HG03025 (cell line): ENCODE data around the gene VLDLR.

Experiments
- ATAC-seq: cut with Tn5 transposase; IDR thresholded peaks from one replicate; pipeline ENCODE4 v1.9.1; 2021; ENCODE audit warnings: mild to moderate bottlenecking, moderate library complexity; ENCODE audit not compliant: unreplicated experiment, low FRiP score

Gene VLDLR

GRCh38 chr9:2662496-2662895, 40.9 kb downstream of the VLDLR start:
- no peak for ATAC-seq

DNA sequence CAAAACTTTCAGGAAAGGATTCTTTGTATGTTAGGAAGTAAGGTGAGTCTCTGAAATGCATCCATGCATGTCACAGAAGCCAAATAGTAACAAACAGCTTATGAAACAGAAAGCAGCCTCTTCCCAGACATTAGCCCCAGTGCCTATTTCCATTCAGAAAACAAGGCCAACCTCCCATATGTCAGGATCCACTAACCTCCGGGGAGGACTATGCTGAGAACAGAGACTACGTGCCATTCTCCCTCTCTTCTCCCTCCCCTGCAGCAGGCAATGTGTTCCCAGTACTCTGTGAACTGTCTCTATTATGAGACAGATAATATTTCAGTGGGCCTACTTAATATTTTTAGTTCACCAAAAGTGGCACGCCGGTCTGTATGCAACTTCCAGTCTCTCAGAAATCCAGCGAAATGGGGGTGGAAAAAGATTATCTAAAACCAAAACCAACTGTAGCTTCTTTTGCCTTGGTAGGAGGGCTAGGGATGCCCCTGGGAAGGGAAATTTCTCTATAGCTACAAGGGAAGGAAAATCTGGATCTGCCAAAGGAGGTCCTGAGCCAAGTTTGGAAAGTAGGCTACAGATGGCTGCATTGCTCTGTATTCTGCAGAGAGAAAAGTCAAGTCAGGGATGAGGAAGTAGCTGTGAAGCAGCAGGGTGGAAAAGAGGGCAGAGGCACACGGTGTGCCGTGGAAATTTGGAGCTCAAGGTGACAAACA, 42.0 kb downstream of the VLDLR start:
- no peak for ATAC-seq

DNA sequence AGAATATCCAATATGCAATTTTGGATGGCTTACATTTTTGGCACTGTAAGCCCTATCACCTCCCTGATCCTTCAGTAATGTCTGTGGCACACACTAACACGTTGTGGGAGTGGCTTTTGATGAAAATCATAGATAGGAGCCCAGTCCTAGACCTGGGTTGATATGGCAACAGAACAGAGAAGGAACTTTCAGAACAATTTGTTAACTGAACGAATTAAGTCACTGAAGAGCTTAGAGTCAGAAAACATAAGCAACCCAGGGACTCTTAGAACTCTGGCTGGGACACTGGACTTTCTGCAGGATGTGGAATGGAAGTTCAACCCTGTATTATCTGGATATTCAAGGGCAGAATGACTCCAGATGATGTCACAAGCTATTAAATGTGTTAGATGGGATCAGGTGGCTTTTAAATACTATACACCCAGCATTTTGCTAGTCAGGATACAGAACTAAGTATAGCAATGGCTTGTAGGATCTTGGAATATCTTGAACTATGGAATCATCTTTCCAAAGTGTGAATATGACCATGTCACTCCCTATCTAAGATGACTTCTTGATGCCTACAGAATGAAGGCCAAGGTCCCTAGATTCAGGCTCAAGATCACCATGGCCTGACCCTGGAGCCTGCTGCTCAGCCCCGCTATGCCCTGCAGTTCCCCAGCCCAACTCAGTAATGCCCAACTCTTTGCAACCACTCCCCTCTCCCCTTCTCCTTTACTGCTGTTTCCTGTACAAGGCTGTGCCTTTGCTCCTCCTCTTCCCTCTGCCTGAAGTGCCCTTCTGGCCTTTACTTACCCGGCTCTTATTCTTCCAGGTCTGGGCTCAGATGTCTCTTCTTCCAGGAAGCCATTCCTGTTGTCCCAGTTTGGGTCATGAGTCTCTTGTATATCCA, 42.8 kb downstream of the VLDLR start:
- ATAC-seq, result no peak

DNA sequence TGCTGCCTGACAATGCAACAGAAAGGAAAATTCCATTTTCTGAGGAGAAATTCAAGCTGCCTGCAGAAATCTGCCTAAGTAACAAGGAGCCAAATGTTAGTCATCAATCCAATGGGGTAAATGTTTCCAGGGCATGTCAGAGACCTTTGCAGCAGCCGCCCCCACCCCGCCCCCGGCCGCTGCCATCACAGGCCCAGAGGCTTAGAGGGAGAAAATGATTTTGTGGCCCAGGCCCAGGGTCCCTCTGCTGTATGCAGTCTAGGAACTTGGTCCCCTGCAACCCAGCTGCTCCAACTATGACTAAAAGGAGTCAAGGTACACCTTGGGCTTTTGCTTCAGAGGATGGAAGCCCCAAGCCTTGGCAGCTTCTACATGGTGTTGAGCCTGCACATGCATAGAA, 45.0 kb downstream of the VLDLR start:
- no peak for ATAC-seq

DNA sequence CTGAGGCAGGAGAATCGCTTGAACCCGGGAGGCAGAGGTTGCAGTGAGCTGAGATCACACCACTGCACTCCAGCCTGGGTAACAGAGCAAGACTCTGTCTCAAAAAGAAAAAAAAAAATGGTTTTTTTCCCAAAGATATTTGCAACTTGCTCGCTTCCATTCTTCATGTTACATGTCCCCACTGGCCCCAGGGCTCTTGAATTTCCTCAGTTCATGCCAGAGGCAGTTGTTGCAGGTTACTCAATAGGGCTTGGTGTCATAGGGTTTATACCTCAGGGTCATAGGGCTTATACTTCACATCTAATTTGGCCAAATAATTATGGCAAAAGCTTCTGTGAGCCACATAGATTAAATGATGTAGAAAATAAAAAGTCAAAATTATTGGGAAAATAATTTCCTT, 51.6 kb downstream of the VLDLR start:
- no peak for ATAC-seq

- ATAC-seq, result no peak
These were observed 52.7 kb downstream of the VLDLR start for GRCh38 chr9:2674141-2674824.

DNA sequence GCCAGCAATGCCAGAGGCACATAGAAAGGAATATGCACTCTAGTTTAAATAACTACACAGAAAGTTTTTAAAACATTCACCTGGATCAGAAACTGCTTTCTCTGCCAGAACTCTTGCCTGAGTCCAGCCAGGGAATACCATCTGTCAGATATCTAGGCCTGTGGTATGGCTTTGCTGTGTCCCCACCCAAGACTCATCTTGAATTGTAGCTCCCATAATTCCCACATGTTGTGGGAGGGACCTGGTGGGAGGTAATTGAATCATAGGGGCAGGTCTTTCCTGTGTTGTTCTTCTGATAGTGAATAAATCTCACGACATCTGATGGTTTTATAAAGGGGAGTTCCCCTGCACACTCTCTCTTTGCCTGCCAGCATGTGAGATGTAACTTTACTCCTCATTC, 54.2 kb downstream of the VLDLR start:
- no peak for ATAC-seq

DNA sequence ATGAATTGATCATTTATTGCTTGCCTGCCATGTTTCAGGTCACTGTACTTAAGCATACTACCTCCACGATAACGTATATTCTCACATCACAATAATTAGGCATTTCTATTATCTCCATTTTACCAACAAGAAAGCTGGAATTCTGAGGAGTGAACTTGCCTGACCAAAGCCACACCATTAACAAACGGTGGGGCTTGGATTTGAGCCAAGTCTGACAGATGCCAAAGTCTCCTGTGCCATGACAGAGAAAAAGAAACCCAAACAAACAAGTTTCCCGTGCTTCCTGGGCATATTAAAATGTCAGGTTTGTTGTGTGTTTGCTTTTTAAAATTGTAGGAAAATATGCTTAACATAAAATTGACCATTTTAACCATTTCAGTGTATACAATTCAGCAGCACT, 54.9 kb downstream of the VLDLR start:
- ATAC-seq, result no peak

DNA sequence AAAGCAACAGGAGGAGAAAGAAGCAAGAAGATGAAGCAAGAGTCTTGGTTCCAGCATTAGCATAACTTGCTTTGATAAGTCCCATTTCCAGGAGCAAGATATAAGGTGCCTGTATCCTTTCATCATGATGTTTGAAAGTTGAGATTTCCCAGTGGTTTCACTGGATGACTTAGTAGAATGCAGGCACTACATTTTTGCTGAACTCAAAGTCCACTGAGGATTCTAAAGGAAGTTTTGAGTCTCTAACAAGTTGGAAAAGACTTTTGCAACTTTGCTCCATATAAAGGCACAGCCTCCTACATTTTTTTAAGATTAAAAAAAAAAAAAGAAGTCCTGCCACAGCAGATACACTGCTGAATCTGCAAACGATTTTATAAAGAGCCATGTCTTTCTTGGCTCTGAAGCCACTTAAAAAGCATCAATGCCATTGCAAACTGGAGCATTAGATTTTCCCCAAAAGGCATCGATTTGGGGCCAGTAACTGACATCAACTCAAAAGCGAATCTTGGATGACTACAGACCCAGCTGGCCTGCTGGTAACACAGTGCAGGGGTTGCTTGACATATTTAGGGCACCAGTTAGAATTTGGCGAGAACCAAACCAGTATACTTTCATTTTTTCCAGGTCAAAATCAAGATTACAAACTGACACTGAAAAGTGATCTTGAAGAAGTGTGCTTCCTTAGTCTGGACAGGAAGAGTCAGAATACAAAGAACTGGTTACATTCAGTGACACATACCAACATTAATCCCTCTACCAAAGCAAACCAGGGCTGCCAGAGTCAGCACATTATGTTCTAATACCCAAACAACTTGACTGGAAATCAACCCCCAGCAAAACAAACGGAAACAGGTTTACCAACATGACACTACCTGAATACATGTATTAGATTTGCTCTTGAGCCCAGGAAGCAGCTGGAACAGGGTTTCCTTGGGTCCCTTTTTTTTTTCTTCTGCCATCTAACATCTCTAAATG, 56.6 kb downstream of the VLDLR start:
- ATAC-seq, result no peak

GRCh38 chr9:2679011-2679410, 57.4 kb downstream of the VLDLR start:
- ATAC-seq, result no peak

- ATAC-seq, result no peak
These were observed 60.4 kb downstream of the VLDLR start for GRCh38 chr9:2681981-2682380.

DNA sequence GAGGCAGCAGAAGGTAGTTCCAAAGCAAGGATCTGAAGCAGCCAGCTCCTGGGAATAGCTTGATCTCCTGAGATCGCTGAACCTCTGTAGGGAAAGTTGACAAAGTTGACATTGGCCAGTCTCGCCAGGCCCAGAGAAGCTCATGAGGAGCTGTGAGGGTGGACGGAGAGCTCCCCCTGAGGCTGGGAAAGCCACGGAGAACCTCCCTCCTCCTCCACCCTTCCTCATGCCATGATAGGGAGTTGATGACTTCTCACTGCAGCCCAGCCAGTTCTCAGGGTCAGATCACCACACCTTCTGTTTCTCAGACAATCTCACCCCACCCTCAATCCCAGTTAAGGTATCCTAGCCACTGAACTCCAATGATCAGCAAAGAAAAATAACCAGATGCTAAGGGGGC, 65.3 kb downstream of the VLDLR start:
- ATAC-seq, result no peak

DNA sequence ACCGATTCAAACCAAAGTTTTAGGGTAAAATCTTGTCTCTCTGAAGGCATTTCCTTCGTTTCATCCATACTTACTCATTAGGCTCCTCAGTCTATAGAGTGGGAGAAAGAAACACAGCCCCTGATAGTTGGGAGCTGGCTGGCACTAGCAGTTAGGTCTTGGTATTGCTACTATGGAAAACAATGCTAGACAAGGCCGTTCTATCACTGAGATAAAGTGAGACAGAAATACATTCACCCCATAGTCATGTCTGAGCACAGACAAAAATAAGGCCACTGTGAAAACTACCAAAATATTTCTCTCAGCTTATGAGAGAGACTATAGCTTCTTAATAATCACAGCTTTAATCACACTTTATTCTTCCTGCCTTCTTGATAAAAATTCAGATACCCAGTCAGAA, 67.0 kb downstream of the VLDLR start:
- no peak for ATAC-seq

- no peak for ATAC-seq
These were observed 69.6 kb downstream of the VLDLR start for GRCh38 chr9:2691212-2691611.

DNA sequence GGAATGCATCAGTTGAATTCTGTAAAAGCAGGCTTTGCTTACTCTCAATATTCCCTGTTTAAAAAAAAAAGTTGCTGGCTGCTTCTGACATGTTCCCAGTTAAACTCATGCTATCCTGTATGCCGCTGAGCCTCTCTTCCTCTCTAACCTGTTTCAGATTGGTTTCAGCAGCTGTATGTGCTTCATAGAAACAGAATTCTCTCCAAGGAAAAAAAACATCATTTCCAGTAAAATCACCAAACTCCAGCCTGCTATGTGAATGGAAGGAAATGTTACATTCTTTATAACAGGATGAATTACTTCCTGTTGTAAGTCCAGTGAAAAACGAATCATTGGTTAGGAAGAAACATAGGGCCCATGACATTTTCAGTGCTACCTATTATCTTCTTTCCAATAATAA, 70.0 kb downstream of the VLDLR start:
- ATAC-seq, result no peak

DNA sequence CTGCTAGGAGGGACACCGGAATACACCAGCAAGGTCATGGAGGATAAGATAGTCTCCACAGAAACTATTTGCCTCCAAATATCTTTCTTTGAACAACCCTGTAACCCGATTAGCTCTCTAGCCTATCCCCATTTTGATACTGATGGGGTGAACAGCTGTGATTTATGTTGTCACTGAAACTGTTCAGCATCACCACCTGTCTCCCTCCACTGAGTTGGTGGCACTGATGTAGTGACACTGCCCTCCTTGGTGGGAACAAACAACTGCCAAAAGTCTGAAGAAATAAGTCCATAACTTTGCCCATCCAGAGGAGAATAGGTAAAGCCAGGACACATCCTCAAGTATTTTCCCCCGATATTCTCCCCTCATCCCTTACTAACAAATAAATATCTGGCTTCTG, 71.5 kb downstream of the VLDLR start:
- ATAC-seq, result no peak

GRCh38 chr9:2697492-2697891, 75.9 kb downstream of the VLDLR start:
- peak; percentile 70 for ATAC-seq

GRCh38 chr9:2700398-2700797, 78.8 kb downstream of the VLDLR start:
- ATAC-seq, result no peak

DNA sequence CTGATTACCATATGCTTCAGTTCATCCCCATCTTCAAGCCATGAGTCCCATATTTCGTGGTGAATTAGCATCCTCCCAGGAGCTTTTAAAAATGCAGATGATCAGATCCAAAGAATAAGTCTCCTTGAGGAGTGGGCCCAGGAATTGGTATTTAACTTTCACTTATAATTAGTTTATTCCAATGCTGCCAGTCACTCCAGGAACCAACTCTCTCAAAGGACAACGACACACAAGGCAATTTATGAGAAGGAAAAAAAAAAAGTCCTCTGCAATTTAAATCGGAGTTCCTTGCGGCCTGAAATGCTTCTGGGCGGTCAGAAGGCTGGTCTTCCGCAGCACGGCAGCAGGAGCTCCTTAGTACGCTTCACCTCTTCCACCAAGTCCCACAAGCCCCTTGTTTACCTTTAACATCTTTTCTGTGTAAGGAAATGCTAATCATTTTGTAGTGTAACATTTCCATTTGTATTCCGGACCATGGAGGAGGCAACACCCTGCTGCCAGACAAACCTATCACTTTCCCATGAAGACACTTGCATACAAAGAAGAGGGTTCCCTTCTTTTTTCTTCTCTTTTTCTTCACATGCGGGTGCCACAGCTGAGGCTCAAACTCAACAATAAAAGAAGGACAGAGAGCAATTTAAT, 79.4 kb downstream of the VLDLR start:
- ATAC-seq, result no peak

GRCh38 chr9:2704504-2704903, 82.9 kb downstream of the VLDLR start:
- no peak for ATAC-seq
